BLaER1 treated with 17β-estradiol and CSF1 and Interleukin-3, amounts not matched to agents 10 nM and 100 nM (cell line): ENCODE data around the gene SYNGR3.
A peak's percentile ranks its signal among the peaks of the same experiment; 100 is the strongest.

ENCODE experiments used
- H3K27ac ChIP-seq, 11 experiments: shearing (Covaris generic); formaldehyde crosslinking; 2 replicates each; pipeline ENCODE4 v1.8.1; 2022
- H3K27me3 ChIP-seq, 11 experiments: shearing (Covaris generic); formaldehyde crosslinking; 2 replicates each; pipeline ENCODE4 v1.8.1; 2022
- H3K36me3 ChIP-seq, 11 experiments: shearing (Covaris generic); formaldehyde crosslinking; 2 replicates each; pipeline ENCODE4 v1.8.1; 2022
- H3K4me1 ChIP-seq, 10 experiments: shearing (Covaris generic); formaldehyde crosslinking; 2 replicates each; pipeline ENCODE4 v1.8.1; 2022
- H3K4me2 ChIP-seq, 11 experiments: shearing (Covaris generic); formaldehyde crosslinking; 2 replicates each; pipeline ENCODE4 v1.8.1; 2022
- H3K4me3 ChIP-seq, 10 experiments: shearing (Covaris generic); formaldehyde crosslinking; 2 replicates each; pipeline ENCODE4 v1.8.1; 2022
- H3K9ac ChIP-seq, 11 experiments: shearing (Covaris generic); formaldehyde crosslinking; 2 replicates each; pipeline ENCODE4 v1.8.1; 2022
- H3K9me3 ChIP-seq, 11 experiments: shearing (Covaris generic); formaldehyde crosslinking; replicated peaks in 1 of 11; 2 replicates each; pipeline ENCODE4 v1.8.1; 2022
- H4K20me1 ChIP-seq, 11 experiments: shearing (Covaris generic); formaldehyde crosslinking; 2 replicates each; pipeline ENCODE4 v1.8.1; 2022
- Cebpa-rat ChIP-seq, 11 experiments: shearing (Covaris generic); IDR thresholded peaks; 2 replicates each; pipeline ENCODE4 v1.8.1; 2022

The SYNGR3 gene

DNA sequence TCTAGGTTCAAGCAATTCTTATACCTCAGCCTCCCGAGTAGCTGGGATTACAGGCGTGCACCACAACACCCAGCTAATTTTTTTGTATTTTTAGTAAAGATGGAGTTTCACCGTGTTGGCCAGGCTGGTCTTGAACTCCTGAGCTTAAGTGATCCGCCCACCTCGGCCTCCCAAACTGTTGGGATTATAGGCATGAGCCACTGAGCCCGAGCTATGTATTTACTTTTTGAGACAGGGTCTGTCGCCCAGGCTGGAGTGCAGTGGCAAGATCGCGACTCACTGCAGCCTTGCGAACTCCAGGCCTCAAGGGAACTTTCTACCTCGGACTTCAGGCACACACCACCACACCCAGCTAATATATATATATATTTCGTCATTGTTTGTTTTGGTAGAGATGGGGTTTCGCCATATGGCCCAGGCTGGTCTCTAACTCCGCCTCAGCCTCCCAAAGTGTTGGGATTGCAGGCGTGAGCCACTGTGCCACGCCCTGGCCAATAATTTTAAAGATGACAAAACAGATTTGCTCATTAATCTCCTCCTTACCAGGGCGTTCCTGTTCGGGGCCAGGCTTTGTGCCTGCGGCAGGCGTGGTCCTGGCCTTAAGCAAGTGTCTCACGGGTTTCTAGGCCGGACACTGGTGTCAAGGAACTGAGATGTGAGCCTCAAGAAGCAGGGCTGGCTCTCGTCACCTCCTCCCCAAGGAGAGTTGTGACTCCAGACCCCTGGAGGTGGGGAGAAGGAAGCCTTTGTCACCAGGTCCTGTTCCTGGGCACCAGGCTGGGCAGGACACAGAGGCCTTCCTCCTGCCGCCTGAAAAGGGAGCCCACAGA is 25.6 kb downstream of the SYNGR3 start:
- no peak overlapping the region for H3K4me3 ChIP-seq
- H3K9ac ChIP-seq, result peak overlapping the region; percentile 27 to 77 (median 58); a peak in 19 of 22 replicates
- peaks cover 31 to 72% (median 40%) of the 10 kb centered on the region in 10 experiments for H3K4me1 ChIP-seq
- peak in 6 of 11 experiments; percentile 8 to 86 (median 46); a peak in 8 of 22 replicates for TF ChIP-seq Cebpa-rat (IDR thresholded peaks at IDR 0.05)
- peaks cover 0 to 4% (median 0%) of the 10 kb centered on the region in 11 experiments; a peak in 3 of 22 replicates for H4K20me1 ChIP-seq
- no peaks in the 10 kb centered on the region for H3K9me3 ChIP-seq
- peak overlapping the region in 9 of 11 experiments; percentile 47 to 89 (median 59); a peak in 16 of 22 replicates for H3K27ac ChIP-seq
- H3K27me3 ChIP-seq, result peaks cover 19 to 32% (median 28%) of the 10 kb centered on the region in 11 experiments
- H3K36me3 ChIP-seq, result no peaks in the 10 kb centered on the region
- peak overlapping the region; percentile 30 to 79 (median 52) for H3K4me2 ChIP-seq

- peaks cover 0 to 5% (median 0%) of the 10 kb centered on the region in 11 experiments; a peak in 3 of 22 replicates for H4K20me1 ChIP-seq
- H3K4me1 ChIP-seq, result peaks cover 29 to 72% (median 36%) of the 10 kb centered on the region in 10 experiments
- no peak overlapping the region for H3K4me3 ChIP-seq
- H3K36me3 ChIP-seq, result no peaks in the 10 kb centered on the region
- H3K9me3 ChIP-seq, result no peaks in the 10 kb centered on the region
- H3K4me2 ChIP-seq, result peak overlapping the region; percentile 30 to 79 (median 52)
- H3K9ac ChIP-seq, result peak overlapping the region; percentile 27 to 77 (median 58); a peak in 19 of 22 replicates
- no peak for TF ChIP-seq Cebpa-rat (IDR thresholded peaks at IDR 0.05)
- H3K27ac ChIP-seq, result peak overlapping the region in 9 of 11 experiments; percentile 47 to 89 (median 59); a peak in 16 of 22 replicates
- peaks cover 24 to 37% (median 33%) of the 10 kb centered on the region in 11 experiments for H3K27me3 ChIP-seq
Observed at GRCh38 chr16:2015947-2016208, 26.1 kb downstream of the SYNGR3 start.

GRCh38 chr16:2016407-2016922 is 26.7 kb downstream of the SYNGR3 start:
- Histone ChIP-seq H3K4me3 (no peak overlapping the region), H3K27ac (peak overlapping the region in 6 of 11 experiments; percentile 47 to 89 (median 70); a peak in 10 of 22 replicates), H3K4me1 (peaks cover 28 to 66% (median 35%) of the 10 kb centered on the region in 10 experiments), H3K9ac (peak overlapping the region in 7 of 11 experiments; percentile 40 to 77 (median 62); a peak in 10 of 22 replicates), H3K4me2 (peak overlapping the region in 10 of 11 experiments; percentile 30 to 79 (median 52); a peak in 19 of 22 replicates), H3K36me3 (no peaks in the 10 kb centered on the region), H3K27me3 (peaks cover 30 to 43% (median 39%) of the 10 kb centered on the region in 11 experiments), H4K20me1 (peaks cover 0 to 5% (median 0%) of the 10 kb centered on the region in 11 experiments; a peak in 3 of 22 replicates), H3K9me3 (no peaks in the 10 kb centered on the region)
- TF ChIP-seq Cebpa-rat (IDR thresholded peaks at IDR 0.05), result no peak

- Histone ChIP-seq H4K20me1 (peaks cover 0 to 5% (median 0%) of the 10 kb centered on the region in 11 experiments; a peak in 3 of 22 replicates), H3K9ac (peak within 1 kb of the TSS; percentile 21 to 70 (median 62); a peak in 20 of 22 replicates), H3K9me3 (no peaks in the 10 kb centered on the region), H3K36me3 (no peaks in the 10 kb centered on the region), H3K4me3 (peak within 1 kb of the TSS; percentile 29 to 64 (median 50); a peak in 19 of 20 replicates), H3K4me2 (peak within 1 kb of the TSS; percentile 71 to 88 (median 79)), H3K27me3 (peaks cover 34 to 50% (median 45%) of the 10 kb centered on the region in 11 experiments), H3K27ac (peak within 1 kb of the TSS in 8 of 11 experiments; percentile 24 to 67 (median 52); a peak in 16 of 22 replicates), H3K4me1 (peaks cover 41 to 68% (median 53%) of the 10 kb centered on the region in 10 experiments)
- no peak for TF ChIP-seq Cebpa-rat (IDR thresholded peaks at IDR 0.05)
Observed at GRCh38 chr16:2019518-2019920, 29.7 kb downstream of the SYNGR3 start, which contains the start of gene NPW. Gene NPW (plus strand): TSS chr16:2019785.

DNA sequence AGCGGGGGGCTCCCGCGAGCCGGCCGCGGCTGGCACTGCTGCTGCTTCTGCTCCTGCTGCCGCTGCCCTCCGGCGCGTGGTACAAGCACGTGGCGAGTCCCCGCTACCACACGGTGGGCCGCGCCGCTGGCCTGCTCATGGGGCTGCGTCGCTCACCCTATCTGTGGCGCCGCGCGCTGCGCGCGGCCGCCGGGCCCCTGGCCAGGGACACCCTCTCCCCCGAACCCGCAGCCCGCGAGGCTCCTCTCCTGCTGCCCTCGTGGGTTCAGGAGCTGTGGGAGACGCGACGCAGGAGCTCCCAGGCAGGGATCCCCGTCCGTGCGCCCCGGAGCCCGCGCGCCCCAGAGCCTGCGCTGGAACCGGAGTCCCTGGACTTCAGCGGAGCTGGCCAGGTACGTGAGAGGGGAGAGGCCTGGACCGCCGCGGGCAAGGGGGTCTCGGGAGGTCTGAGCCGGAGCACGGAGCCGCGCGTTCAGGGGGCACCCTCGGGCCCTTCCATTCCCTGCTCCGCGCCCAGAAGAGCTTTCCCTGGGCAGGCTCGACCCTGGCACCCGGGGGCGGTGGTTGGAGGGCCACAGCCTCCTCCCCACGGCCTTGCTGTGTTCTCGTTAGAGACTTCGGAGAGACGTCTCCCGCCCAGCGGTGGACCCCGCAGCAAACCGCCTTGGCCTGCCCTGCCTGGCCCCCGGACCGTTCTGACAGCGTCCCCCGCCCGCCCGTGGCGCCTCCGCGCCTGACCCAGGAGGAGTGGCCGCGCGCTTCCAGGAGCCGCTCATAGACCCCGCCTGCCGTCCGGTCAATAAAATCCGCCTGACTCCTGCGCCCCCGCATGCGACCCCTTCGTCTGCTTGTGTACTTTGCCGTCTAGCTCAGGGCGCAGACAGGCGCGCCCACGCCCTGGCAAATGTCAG is 30.4 kb downstream of the SYNGR3 start:
- peaks cover 0 to 5% (median 0%) of the 10 kb centered on the region in 11 experiments; a peak in 3 of 22 replicates for H4K20me1 ChIP-seq
- H3K9ac ChIP-seq, result peak overlapping the region; percentile 21 to 70 (median 62); a peak in 20 of 22 replicates
- TF ChIP-seq Cebpa-rat (IDR thresholded peaks at IDR 0.05), result no peak
- peaks cover 34 to 54% (median 46%) of the 10 kb centered on the region in 11 experiments for H3K27me3 ChIP-seq
- peak overlapping the region; percentile 29 to 64 (median 50); a peak in 19 of 20 replicates for H3K4me3 ChIP-seq
- peaks cover 36 to 68% (median 49%) of the 10 kb centered on the region in 10 experiments for H3K4me1 ChIP-seq
- no peaks in the 10 kb centered on the region for H3K36me3 ChIP-seq
- no peaks in the 10 kb centered on the region for H3K9me3 ChIP-seq
- H3K4me2 ChIP-seq, result peak overlapping the region; percentile 71 to 88 (median 79)
- peak overlapping the region in 8 of 11 experiments; percentile 24 to 67 (median 52); a peak in 16 of 22 replicates for H3K27ac ChIP-seq

GRCh38 chr16:2022723-2023091 is 32.9 kb downstream of the SYNGR3 start:
- H3K4me3 ChIP-seq, result peak overlapping the region; percentile 40 to 67 (median 50); a peak in 18 of 20 replicates
- no peaks in the 10 kb centered on the region for H3K36me3 ChIP-seq
- H3K4me2 ChIP-seq, result peak overlapping the region; percentile 80 to 99 (median 94)
- H3K27me3 ChIP-seq, result peaks cover 46 to 73% (median 69%) of the 10 kb centered on the region in 11 experiments
- H3K27ac ChIP-seq, result peak overlapping the region in 6 of 11 experiments; percentile 20 to 71 (median 44); a peak in 9 of 22 replicates
- peaks cover 35 to 67% (median 46%) of the 10 kb centered on the region in 10 experiments for H3K4me1 ChIP-seq
- no peaks in the 10 kb centered on the region for H3K9me3 ChIP-seq
- peak overlapping the region; percentile 26 to 75 (median 63); a peak in 19 of 22 replicates for H3K9ac ChIP-seq
- TF ChIP-seq Cebpa-rat (IDR thresholded peaks at IDR 0.05), result no peak
- H4K20me1 ChIP-seq, result peaks cover 0 to 9% (median 3%) of the 10 kb centered on the region in 11 experiments; a peak in 13 of 22 replicates

DNA sequence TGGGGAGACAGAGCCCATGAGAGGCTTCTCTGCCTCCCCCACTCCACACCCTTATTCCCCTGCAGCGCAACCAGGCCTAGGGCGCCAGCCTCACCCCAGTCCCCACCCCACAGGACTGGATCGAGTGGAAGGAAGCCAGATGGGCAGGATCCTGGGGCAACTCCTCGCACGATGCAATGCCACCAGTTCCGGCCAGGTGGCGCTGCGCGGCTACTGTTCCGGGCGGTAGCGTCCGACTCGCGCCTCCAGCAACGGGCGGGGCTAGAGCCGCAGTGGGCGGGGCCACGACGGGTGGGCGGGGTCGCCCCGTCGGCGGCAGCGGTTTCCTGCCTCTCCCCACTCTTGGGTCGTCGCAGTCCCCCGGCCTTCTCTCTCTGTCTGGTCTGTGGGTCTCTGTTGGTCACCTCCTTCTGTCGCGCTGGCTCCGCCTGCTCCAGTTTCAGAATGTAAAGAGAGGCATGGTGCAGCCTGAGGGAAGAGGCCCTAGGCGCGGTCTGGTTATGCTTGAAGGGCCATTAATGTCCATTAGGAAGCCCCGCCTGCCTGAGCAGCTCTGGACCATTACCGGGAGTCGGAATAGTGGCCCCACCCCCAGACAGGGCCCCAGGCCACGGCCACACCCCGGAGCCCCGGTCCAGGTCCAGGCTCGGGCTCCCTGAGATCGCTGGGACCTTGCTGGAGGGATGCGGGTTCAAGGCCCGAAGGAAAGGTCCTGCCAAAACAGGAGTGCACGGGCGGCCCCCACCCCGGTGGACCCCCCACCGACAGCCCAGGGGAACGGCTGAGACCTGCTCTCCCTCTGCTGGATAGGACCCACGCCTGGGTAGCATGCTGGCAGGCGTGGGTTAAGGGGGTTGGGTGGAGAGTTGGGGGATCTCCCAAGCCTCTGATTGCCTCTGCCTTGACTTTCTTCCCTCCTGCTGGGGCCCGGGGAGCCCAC is 33.6 kb downstream of the SYNGR3 start:
- peaks cover 42 to 74% (median 53%) of the 10 kb centered on the region in 10 experiments for H3K4me1 ChIP-seq
- H3K9me3 ChIP-seq, result no peaks in the 10 kb centered on the region
- H4K20me1 ChIP-seq, result peaks cover 0 to 15% (median 10%) of the 10 kb centered on the region in 11 experiments; a peak in 15 of 22 replicates
- H3K9ac ChIP-seq, result peak overlapping the region; percentile 26 to 75 (median 63); a peak in 19 of 22 replicates
- no peaks in the 10 kb centered on the region for H3K36me3 ChIP-seq
- H3K4me2 ChIP-seq, result peak overlapping the region; percentile 80 to 99 (median 94)
- H3K27ac ChIP-seq, result peak overlapping the region in 10 of 11 experiments; percentile 36 to 74 (median 53); a peak in 21 of 22 replicates
- TF ChIP-seq Cebpa-rat (IDR thresholded peaks at IDR 0.05), result no peak
- peak overlapping the region; percentile 40 to 67 (median 50); a peak in 18 of 20 replicates for H3K4me3 ChIP-seq
- H3K27me3 ChIP-seq, result peaks cover 48 to 73% (median 69%) of the 10 kb centered on the region in 11 experiments
